G401.6 (cell line): ENCODE measurements around the gene LYRM1.
A peak's percentile ranks its signal among the peaks of the same experiment; 100 is the strongest.
"Not testable (repeated sequence)": the region's sequence is repeated elsewhere in the genome, so short reads cannot be mapped to it uniquely, and the experiment has no call there.

Experiments
- FAIRE-seq: peaks from 2 replicates; lab custom pipeline; 2012; peaks lifted over from hg19 to GRCh38; lab: Jason Lieb, UNC

LYRM1 gene

DNA sequence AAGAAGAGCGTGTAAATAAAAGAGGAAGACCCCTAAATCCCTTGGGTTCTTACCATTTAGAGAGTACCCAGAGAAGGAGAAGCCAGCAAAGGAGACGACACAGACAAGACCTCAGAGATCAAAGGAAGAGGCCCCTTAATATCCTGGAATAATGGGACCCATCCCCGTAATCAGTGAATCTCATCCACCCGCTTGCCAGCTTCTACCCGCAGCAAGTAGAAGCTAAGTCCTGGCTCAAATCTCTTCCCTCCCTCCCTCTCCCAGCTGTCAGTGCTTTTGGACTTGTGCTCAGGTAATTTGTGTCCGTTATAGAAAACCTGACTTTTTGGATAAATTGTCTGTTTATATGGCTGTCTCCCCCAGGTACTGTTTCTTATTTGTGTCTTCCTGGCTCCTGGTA, 1.9 kb downstream of the LYRM1 start:
- FAIRE-seq = no peak

DNA sequence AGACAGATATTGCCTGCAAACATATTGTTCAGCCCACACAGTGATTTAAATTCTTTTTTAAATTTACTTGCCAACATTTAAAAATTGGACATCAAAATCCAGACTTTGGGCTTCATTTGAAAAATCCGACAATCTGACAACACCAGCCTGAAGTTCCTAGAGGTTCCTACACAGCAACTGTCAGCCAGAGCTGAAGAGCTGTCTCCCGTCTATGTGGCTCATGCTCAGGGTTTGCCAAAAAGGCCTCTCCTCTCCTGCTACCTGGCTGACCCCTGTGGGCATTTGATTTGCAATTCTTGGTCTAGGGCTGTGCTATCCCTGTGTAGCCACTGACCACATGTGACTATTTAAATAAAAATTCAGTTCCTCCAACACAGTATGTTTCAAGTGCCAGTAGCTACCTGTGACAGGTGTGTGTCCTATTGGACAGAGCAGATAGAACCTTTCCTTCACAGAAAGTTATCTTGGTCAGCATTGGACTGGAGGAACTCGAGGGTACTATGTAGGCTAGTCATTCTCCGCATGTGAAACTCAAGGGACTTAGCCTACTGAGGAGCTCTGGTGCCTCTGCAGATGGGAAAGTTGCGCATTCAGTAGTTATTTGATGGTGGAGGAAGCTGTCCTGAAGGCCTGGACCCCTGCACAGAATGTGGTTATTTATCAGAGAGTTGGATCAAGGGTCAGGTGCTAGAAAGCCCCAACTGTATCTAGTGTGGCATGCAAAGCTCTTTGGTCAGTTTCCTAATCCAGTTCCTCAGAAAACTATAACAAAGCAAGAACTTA, 2.7 kb downstream of the LYRM1 start:
- FAIRE-seq = no peak

DNA sequence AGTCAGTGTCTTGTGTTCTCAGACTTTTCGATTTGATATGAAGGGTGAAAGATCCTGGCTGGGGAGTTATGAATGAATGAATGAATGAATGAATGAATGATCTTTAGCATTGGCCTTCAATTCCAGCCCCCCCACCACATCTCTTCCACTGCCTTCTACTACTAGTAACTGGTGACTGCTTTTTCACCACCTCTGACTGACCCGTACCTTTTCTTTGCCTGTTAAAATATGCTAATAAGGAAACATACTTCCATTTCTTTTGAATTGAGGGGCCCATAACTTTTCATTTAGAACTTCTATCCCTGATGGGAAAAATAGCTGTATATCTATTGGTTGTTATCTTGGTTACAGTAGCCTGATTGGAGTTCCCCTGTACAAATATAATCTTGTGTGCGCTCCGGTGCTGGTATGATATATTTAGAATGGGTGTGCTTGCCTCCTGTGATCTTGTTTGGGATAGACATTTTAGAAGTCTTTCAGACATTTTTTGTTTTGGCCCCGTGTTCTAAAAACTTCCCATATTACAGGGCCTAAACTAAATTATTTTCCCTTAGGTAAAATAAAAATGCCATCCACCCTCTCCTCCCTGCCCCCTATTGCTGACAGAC, 3.4 kb downstream of the LYRM1 start:
- FAIRE-seq = no peak

DNA sequence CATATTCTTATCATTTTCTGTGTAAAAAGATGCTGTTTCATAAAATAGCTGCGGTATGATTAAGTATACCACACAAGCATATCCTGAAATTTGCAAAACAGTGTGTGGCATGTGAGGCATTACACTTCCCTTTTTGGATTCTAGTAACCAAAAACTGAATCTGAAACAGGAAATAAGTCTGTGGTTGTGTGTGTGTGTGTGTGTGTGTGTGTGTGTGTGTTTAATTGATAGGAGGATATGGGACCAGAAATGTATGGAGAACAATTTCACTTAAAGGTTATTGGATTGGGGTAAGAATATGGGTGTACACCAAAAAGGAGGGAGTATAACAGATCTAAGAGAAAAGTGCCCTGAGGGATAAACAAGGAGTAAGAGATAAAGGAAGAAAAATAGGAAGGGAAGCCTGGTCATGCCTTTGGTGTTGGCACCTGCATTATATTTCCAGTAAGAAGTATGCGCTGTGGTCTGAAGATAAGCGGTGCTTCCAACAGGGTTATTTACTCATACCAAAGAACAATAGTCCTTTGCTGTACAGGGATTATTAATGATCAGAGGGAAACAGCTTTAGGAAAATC, 4.0 kb downstream of the LYRM1 start:
- no peak for FAIRE-seq

DNA sequence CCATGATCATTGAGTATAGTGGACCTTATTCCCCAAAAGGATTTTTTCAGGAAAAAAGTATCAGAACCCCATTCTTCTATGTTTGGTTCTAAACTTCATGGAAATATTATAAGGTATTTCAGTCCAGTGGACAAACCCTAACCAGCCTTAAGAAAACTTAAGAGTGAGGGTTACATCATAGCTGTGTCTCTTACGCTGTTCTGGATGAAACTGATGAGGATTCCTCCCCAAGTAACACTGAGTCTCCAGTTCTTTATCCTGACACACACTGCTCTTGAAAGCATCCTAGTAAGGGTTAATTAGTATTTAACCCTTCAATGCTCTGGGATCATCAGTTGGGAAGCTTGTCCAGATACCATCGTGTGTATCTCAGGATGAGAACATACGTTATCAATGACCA, 5.0 kb downstream of the LYRM1 start:
- FAIRE-seq = no peak

DNA sequence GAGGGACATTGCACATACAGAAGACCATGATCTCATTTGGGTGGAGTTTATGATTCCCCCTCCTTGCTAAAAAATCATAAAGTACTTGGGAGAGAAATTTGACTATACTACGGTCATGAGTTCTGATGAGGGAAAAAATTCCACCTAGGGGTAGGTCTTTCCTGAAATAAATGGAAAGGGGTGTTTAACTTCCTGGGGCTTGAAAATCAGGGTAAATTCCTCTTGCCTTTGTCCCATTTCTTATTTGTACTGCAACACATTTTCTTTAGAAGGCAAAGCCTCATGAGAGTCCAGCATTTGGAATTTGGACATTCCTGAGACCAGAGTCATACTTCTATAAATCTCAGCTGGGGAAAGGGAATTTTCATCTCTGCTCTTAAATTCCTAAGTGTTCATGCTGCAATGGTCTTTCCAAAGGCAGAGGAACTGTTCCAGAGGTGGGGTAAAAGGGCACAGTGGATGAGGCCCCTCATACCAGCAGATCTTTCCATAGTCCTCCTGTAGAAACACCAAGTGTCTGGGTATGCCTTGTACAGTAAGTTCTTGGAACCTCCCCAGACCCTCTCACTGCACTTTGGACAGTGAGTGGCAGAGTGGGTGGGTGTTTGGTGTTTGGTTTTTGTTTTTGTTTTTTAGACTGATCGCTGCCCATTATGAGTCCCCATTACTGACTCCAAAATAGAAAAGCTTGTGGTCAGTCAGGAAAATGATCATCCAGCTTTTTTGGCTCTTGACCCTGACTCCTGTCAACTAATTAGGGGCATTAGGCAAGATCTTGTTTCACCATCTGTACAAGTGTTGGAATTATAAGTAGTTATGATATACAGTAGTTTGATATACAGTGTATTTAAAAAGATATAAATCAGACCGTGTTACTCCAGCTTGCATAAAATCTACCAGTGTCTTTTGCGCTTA, 6.0 kb downstream of the LYRM1 start:
- peak; percentile 85 for FAIRE-seq

DNA sequence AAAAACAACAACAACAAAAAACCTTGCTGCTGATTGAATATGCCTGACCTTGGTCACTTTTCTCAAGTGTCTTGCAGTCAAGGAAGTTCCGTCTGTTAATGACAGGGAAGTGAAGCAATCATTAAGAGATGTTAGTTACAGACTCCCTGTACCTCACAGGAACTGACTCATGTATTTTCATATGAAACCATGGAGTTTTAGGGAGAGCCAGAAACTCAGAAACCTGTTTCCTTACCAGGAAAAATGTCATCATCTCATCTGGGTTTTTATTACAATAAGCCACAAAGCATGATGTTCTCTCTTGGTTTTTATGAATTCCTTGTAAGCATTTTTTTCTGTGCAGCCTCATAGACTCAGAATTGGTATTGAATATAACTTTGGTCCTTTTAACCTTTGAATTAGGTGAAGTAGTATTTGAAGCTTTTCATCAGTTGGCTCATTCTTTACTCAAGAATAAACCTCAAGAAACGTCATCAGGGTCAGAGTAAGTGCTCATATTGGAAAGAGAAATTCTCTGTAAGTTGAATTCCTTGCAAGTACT, 10.3 kb downstream of the LYRM1 start:
- FAIRE-seq = no peak

DNA sequence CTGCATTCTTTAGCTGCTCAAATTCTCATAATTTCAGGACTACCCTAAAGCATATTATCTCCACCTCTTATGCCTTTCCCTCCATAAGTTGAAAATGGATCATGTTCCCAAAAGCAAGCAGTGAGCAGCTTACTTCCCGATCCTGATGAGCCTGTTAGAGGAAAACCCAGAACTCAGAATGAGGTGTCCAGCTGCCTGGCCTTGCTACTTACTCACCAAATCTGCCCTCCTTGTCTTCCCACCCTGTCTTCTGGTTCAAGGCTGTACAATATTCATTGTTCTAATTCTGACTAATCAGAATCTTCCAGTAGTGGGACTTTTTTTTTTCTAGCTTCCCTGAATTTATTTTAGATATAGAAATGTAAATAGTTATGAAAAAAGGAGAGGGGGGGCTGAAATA, 10.8 kb downstream of the LYRM1 start:
- no peak for FAIRE-seq

DNA sequence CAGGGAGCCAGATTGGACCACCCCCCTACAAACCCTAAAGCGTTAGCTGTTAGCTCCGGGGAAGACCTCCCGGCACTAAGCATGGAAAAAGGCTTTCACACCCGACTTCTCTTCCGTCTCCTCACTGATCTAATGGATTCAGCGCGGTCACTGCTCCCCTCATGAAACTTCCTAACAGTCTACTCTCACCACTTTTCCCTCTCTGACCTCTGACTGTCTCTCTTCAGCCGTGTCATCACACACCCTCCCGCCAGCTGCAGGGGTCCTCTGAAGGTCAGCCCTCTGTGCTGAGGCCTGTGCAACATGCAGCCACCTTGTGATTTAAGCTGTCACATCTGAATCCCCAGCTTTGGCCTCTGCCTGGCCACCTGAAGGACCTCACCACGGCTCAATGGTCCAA, 15.7 kb downstream of the LYRM1 start:
- FAIRE-seq = no peak

DNA sequence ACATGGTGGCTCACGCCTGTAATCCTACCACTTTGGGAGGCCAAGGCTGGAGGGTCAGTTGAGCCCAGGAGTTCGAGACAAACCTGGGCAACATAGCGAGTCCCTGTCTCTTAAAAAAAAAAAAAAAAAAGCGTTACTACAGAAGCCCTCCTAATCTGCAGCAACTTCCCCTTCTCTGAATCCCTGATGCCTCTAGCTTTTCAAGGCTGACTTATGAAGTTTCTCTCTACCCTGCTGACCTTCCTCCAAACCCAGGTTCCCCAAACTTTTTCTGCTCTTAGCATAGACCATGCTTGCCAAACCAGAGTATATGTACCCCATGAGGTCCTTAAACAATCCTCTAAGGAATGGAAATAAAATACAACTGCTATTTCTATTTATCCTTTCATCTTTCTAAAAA, 16.4 kb downstream of the LYRM1 start:
- no peak for FAIRE-seq

DNA sequence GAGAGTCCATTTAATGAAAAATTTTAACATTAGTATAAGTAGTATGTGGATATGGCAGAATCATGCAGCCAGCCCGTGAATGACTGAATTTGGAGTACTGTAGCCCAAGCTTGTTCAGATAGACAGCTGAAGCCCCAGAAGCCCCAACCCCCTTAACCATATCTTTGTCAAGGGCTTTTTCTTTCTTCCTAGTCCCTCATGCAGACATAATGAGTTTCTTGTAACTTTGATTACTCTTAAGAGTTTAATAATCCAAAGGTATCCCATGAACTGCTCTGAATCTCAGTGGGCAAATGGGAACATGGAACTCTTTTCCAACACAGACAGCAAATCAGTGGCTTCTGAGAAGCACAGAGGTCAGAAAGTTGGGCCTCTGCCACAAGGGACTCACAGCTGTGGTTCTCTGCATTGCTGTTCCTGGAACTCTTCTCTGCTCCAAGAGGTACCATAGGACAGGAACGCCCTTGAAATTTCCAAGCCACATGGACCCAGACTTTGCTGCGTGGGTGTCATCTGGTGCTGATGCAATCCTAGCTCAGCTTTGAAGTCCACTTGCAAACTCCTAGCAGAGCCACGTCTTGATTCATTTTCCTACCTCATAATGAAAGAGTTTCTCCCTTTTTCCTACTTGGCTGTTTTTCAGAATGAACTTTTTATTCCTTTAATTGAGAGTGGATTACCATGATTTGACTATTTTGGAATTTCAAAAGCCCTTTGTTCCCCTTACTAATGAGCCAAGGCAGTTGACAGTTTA, 18.1 kb downstream of the LYRM1 start:
- FAIRE-seq = no peak

DNA sequence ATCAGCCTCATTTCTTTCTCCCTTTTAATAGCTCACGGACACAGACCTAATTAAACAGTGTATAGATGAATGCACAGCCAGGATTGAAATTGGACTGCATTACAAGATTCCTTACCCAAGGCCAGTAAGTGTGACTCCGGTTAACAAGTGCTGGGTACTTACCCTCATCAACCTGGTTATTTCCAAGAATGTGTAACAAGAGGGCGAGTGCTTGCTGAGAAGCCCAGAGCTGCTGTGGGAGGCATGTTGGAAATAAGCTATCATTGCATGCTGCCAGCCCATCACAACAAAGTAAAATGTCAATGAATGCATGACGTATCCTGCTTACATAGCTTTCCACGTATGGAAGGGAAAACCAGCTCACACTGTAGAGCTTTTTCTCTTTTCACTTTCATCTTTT, 19.5 kb downstream of the LYRM1 start:
- FAIRE-seq = no peak

DNA sequence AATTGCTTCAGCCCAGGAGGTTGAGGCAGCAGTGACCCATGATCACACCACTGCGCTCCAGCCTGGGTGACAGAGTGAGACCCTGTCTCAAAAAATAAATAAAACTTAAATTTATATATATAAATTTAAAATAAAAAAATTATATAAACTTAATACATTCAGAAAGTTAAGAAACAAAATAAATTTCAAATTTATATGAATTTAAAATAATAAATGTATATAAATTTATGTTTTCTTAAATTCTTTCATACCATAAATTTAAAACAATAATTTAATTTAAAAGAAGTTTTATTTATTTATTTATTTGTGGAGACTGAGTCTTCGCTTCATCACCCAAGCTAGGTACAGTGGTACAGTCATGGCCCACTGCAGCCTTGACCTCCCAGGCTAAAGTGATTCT, 20.2 kb downstream of the LYRM1 start:
- FAIRE-seq = peak; percentile 69

DNA sequence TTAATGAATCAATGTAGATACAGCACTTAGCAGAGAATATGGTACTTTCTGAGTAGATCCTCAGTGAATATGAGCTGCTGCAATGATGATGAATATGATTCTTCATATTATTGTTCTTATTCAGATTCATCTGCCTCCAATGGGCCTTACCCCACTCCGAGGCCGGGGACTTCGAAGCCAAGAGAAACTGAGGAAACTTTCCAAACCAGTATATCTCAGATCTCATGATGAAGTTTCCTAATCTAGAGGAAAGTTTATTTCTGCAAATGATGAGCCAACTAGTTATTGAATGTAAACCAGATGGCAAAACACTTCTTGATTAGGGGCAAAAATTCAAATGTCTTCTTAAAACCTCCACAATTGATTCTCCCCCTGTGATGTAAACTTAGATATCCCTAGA, 23.3 kb downstream of the LYRM1 start:
- FAIRE-seq = no peak

DNA sequence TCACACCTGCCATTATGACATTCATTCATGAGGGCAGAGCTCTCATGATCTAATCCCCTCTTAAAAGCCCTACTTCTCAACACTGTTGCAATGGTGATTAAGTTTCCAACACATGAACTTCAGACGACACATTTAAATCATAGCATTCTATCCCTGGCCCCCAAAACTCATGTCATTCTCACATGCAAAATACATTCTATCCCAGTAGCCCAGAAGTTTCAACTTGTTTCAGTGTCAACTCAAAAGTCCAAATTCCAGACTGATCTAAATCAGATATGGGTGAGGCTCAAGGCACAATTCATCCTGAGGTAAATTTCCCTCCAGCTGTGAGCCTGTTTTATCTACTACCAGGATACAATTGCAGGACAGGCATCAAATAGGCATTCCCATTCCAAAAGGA, 25.2 kb downstream of the LYRM1 start:
- no peak for FAIRE-seq

DNA sequence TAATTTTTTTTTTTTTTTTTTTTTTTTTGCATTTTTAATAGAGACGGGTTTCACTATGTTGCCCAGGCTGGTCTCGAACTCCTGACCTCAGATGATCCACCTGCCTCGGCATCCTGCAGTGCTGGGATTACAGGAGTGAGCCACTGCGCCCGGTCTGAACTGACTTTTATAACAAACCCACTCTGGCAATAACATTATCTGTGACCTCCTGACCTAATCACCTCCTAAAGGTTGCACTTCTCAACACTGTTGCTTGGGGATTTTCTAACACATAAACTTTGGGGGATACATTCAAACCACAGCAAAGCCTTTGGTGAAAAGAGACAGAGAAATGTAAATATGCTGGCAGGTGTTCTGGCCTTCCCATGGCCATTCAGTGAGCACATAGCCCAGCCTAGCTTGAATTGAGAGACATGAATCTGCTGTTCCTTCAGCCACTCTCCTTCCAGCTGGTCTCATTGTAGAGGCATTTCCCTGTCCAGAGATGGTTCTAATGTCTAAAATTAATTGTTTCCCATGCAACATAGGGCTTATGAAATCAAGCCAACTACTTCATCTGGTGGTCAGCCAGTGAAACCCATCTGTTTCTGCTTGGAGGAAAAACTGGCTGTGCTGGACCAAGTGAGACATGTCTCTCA, 28.3 kb downstream of the LYRM1 start:
- FAIRE-seq = no peak

DNA sequence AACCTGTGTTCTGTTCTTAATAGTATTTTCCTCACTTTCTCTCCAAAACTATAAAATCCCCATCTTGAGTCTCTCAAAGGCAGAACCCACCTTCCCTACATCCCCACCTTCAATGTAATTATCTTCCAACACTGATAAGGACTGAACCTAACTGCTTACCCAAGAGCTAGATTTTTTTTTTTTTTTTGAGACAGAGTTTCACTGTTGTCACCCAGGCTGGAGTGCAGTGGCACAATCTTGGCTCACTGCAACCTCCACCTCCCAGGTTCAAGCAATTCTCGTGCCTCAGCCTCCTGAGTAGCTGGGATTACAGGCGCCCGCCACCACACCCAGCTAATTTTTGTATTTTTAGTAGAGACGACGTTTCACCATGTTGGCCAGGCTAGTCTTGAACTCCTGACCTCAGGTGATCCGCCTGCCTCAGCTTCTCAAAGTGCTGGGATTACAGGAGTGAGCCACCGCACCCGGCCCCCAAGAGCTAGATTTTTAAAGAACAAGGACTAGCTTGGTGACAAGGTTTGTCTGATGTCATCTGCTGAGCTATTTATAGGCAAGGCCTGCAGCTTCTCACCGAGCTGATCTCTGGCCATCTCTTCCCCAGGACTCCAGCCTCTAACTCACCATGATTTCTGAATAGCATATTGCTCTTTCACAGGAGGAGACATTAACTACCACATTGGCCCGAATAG, 29.2 kb downstream of the LYRM1 start:
- not testable (repeated sequence) for FAIRE-seq

DNA sequence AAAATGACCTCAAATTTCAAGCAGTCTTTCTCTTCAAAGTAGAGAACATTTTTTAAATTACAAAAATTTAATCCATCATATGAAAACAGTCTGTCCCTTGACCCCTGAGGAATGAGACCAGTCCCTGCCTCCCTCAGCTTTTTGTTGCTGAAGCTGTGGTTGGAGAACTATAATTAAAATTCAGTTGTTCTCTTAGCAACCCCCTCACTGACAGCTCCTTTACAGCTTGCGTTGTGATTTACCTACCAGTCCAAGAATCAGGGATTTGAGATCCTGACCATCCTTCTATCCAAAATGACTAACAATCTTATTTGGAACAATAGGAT, 29.8 kb downstream of the LYRM1 start:
- no peak for FAIRE-seq

DNA sequence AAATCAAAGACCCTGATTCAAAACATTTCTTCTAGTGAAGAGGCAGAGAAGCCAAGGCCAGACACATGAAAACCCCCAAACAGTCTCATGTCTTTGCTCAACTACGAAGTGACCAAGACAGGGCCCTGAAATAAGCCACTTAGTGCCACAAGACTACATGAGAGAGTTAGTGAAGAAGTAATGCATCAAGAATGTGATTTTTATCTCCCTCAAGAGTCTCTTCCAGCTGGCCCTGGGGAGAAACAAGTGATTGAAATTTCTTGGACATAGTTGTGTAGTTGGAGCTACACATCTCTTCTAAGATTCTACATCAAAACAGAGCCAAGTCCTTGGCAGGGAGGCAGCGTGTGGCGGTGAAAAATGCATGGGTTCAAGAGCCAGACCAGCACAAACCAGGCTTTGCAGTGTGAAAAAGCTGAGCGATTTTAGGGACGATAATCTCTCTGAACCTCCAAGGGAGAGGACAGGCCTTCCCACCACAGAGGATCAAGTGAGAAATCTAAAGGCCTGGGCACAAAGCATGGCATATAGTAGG, 30.6 kb downstream of the LYRM1 start:
- no peak for FAIRE-seq

DNA sequence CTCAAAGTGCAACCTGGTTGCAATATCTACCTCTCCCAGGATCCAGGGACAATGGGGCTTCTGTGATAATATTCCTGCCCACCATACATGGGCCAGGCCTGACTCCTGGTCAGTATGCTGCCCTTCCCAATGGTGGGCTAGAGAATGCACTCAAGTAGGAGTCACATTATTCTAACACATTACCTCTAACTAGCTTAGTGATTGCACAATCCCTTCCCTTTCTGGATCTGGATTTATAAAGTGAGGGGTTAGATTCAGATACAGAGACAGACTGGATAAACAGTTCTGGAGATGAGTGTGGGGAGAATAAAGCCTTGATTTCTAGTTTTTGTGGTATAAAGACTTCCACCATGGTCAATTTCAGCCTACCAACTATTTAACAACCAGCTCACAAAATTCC, 33.0 kb downstream of the LYRM1 start:
- no peak for FAIRE-seq

DNA sequence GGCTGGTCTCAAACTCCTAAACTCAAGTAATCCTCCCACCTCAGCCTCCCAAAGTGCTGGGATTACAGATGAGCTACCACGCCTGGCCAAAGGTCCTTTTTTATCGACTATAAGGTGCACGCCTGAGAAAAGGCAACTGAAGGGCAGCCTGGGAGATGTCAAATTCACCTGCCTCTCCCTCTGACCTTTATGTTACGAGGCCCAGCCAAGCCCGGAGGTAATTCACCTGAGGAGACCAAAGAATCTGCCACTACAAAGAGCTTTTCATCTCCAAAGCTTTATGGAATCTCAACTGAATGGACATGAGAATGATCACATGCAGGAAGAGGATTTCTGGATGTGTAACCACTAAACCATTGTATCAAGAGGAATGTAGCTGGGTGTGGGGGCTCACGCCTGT, 37.2 kb downstream of the LYRM1 start:
- no peak for FAIRE-seq
